ENCODE results near the gene USP22. TPM values are rescaled to one million over a fixed set of nuclear protein-coding genes. Genes with fewer than 3 reads are reported as not detected.

USP22 gene
- total and polyA plus RNA-seq, 10 of the 15 experiments (the other 5 are each of a cell fraction or from before 2014, with no cell fraction given), result 10.8 to 218 (median 98.8) TPM

GRCh38 chr17:21043296-21044232, 753 bp upstream of the USP22 start (continued):
- TF ChIP-seq RAD51 (IDR thresholded peaks at IDR 0.05) (no peak), ATF7 (IDR thresholded peaks at IDR 0.05; ENCODE audit: low read depth) (peak; percentile 57; the same call in 1 of the 2 replicates), PBX3 (IDR thresholded peaks at IDR 0.05; ENCODE audit: insufficient replicate concordance, low read depth, low read length) (peak; percentile 84)

GRCh38 chr17:21041741-21042457, 912 bp downstream of the USP22 start:
- no peaks in the 10 kb centered on the region for H3K27me3 ChIP-seq (replicated peaks in 1 of 2; ENCODE audit: control insufficient read depth in 2 of 2, insufficient read depth in 2 of 2, low read length in 1 of 2)
- peaks cover 22% of the 10 kb centered on the region for H3K4me1 ChIP-seq (ENCODE audit: control insufficient read depth, insufficient read depth, low read length)
- no peaks in the 10 kb centered on the region for H3K9me3 ChIP-seq (replicated peaks; ENCODE audit: control insufficient read depth, insufficient read depth, low read length)
- ChIA-PET SMC1A (ENCODE audit: uncharacterized antibody, unreplicated experiment) (interaction anchor here (0.7 to 1.0 kb wide), 2 partner anchors 50 to 58 kb away, joined by 3 to 5 read pairs; no protein-coding TSS in a partner anchor), CTCF (interaction anchor here (1.5 to 2.7 kb wide), 2 partner anchors 58 to 78 kb away, joined by 6 to 32 read pairs; no protein-coding TSS in a partner anchor), RAD21 (ENCODE audit: unreplicated experiment) (interaction anchor here (0.9 to 2.0 kb wide), 3 partner anchors 57 to 91 kb away, joined by 3 to 6 read pairs (median 3); no protein-coding TSS in a partner anchor), POLR2A (interaction anchor here (1.7 to 5.0 kb wide), 5 partner anchors 12 to 245 kb away, joined by 4 to 41 read pairs (median 11); partner anchors contain the start of gene DHRS7B)
- no peak for DNase-seq (ENCODE audit: low read depth, low spot score)
- H4K20me1 ChIP-seq (ENCODE audit: control insufficient read depth, insufficient read depth), result peaks cover 14% of the 10 kb centered on the region
- peak overlapping the region; percentile 92 for H3K27ac ChIP-seq (ENCODE audit: control insufficient read depth, insufficient read depth)
- H3K36me3 ChIP-seq (ENCODE audit: control insufficient read depth in 2 of 2, insufficient read depth in 2 of 2, low read length in 1 of 2), result peaks cover 0 to 10% of the 10 kb centered on the region in 2 experiments; a peak in 1 of 4 replicates
- no peak overlapping the region for H2AFZ ChIP-seq (ENCODE audit: control insufficient read depth, low read depth, low read length)
- 1% methylated on average over 42 of the region's 47 CpGs for WGBS (ENCODE audit: insufficient coverage, insufficient replicate concordance, low lambda C conversion rate, missing lambda C conversion rate)
- peak overlapping the region; percentile 90 for H3K9ac ChIP-seq (ENCODE audit: control insufficient read depth, insufficient read depth, low read length)
- peak overlapping the region; percentile 91 for H3K4me3 ChIP-seq
- ATAC-seq, result peak; percentile 45
- peaks cover 56% of the 10 kb centered on the region for H3K79me2 ChIP-seq (ENCODE audit: control insufficient read depth, insufficient read depth, low read length)
- H3K4me2 ChIP-seq (ENCODE audit: control insufficient read depth, insufficient read depth), result peak overlapping the region; percentile 70
- intact Hi-C loops (cut with micrococcal nuclease; ENCODE audit: unreplicated experiment) (loop anchor here (5.0 kb wide), 2 partner anchors 170 to 245 kb away; partner anchors contain the start of gene TMEM11), in situ Hi-C loops (cut with MboI) (no loop called here)
- FAIRE-seq, result no peak
- BruUV-seq (replicated peaks), result TSS peak; percentile 59
- TF ChIP-seq SMARCA5 (IDR thresholded peaks at IDR 0.05) (no peak), IRF4 (IDR thresholded peaks at IDR 0.05; ENCODE audit: low read depth, low read length) (no peak), E2F8 (IDR thresholded peaks at IDR 0.05; ENCODE audit: low read depth, partially characterized antibody) (no peak), GABPA (IDR thresholded peaks at IDR 0.05; ENCODE audit: low read depth) (peak; percentile 76), RUNX3 (IDR thresholded peaks at IDR 0.05; ENCODE audit: low read length) (no peak), ELK1 (IDR thresholded peaks at IDR 0.05; ENCODE audit: low read depth, low read length) (0 out of 2 replicates have a peak, but pooled peaks have one; percentile 49), CHD2 (IDR thresholded peaks at IDR 0.05; ENCODE audit: borderline replicate concordance, low read depth, low read length) (0 out of 2 replicates have a peak, but pooled peaks have one; percentile 13), CREM (IDR thresholded peaks at IDR 0.05; ENCODE audit: low read depth) (peak; percentile 9; the same call in 1 of the 2 replicates), NR2C1 (IDR thresholded peaks at IDR 0.05) (peak; percentile 84), SRF (IDR thresholded peaks at IDR 0.05; ENCODE audit: low read depth in 2 of 2, low read length in 2 of 2) (0 out of 4 replicates have a peak, but pooled peaks of 1 of the 2 experiments have one; percentile 25), IKZF2 (IDR thresholded peaks at IDR 0.05) (0 out of 4 replicates have a peak, but pooled peaks of 1 of the 2 experiments have one; percentile 9), HDAC6 (IDR thresholded peaks at IDR 0.05; ENCODE audit: unreplicated experiment) (no peak)
